ENCODE results near the gene AIG1. TPM values are rescaled to one million over a fixed set of nuclear protein-coding genes. Genes with fewer than 3 reads are reported as not detected.

AIG1 gene
- total and polyA plus RNA-seq, 2 of the 13 experiments (the other 11 are each of a cell fraction or from before 2014, with no cell fraction given) = 115 to 197 TPM

- no peak overlapping the region for H3K4me2 ChIP-seq (ENCODE audit: low read depth, low read length)
- no peaks in the 10 kb centered on the region for H3K4me1 ChIP-seq (ENCODE audit: insufficient read depth, low read length)
- no peak overlapping the region for H3K9ac ChIP-seq (ENCODE audit: insufficient read depth, low read depth, low read length)
- FAIRE-seq (no peak), ATAC-seq (no peak), DNase-seq (ENCODE audit: low spot score) (no peak)
- WGBS (ENCODE audit: low lambda C conversion rate) = 92% methylated on average over 4 of the region's 4 CpGs
- no peaks in the 10 kb centered on the region for H3K36me3 ChIP-seq (replicated peaks in 1 of 2; ENCODE audit: control insufficient read depth in 1 of 2, insufficient read depth in 2 of 2, low read length in 2 of 2)
- no peak overlapping the region for H3K27ac ChIP-seq (ENCODE audit: extremely low read length, insufficient read depth, low read length)
- no TSS peak for BruUV-seq (replicated peaks)
- POLR2A ChIA-PET = no interaction called here
- H3K4me3 ChIP-seq (replicated peaks in 1 of 3; ENCODE audit: insufficient read depth in 1 of 3, low read depth in 2 of 3, low read length in 3 of 3) = no peak overlapping the region
- CTCF ChIA-PET (ENCODE audit: low intra/inter-chr PET ratio, low total read pairs) = no interaction called here
- no peaks in the 10 kb centered on the region for H4K20me1 ChIP-seq (ENCODE audit: insufficient read depth, low read length)
- H3K79me2 ChIP-seq (ENCODE audit: insufficient read depth, low read length) = no peaks in the 10 kb centered on the region
- no peaks in the 10 kb centered on the region for H3K27me3 ChIP-seq (ENCODE audit: control insufficient read depth in 1 of 2, insufficient read depth in 2 of 2, low read length in 2 of 2)
- H2AFZ ChIP-seq (ENCODE audit: low read length) = no peak overlapping the region
- intact Hi-C loops (cut with micrococcal nuclease; ENCODE audit: unreplicated experiment) (no loop called here), in situ Hi-C loops (cut with HindIII; ENCODE audit: extremely low pct_ligation_motif_present, low pct_unique_long_range_greater_than_20kb) (no loop called here)
- no peaks in the 10 kb centered on the region for H3K9me3 ChIP-seq (ENCODE audit: low read length)
- TF ChIP-seq MYC (CRISPR knock-in tag; IDR thresholded peaks at IDR 0.05; ENCODE audit: borderline replicate concordance) = no peak
- TF ChIP-seq KLF16 (CRISPR knock-in tag; IDR thresholded peaks at IDR 0.05) = no peak
- no peak for TF ChIP-seq ZNF572 (CRISPR knock-in tag; IDR thresholded peaks at IDR 0.05)
- no peak for TF ChIP-seq ZNF407 (CRISPR knock-in tag; IDR thresholded peaks at IDR 0.05; ENCODE audit: not compliant biosample characterization)
- TF ChIP-seq PATZ1 (CRISPR knock-in tag; IDR thresholded peaks at IDR 0.05) = no peak
- TF ChIP-seq HINFP (CRISPR knock-in tag; IDR thresholded peaks at IDR 0.05; ENCODE audit: low read depth) = no peak
- no peak for TF ChIP-seq ERF (CRISPR knock-in tag; IDR thresholded peaks at IDR 0.05)
- TF ChIP-seq ZMYM3 (CRISPR knock-in tag; IDR thresholded peaks at IDR 0.05) = no peak
- no peak for TF ChIP-seq NFIB (CRISPR knock-in tag; IDR thresholded peaks at IDR 0.05; ENCODE audit: borderline replicate concordance)
- TF ChIP-seq, protein P1, sequence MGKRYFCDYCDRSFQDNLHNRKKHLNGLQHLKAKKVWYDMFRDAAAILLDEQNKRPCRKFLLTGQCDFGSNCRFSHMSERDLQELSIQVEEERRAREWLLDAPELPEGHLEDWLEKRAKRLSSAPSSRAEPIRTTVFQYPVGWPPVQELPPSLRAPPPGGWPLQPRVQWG (CRISPR knock-in tag; IDR thresholded peaks at IDR 0.05; ENCODE audit: borderline replicate concordance, low read depth) = no peak
- TF ChIP-seq ZFP36L2 (CRISPR knock-in tag; IDR thresholded peaks at IDR 0.05) = no peak
- TF ChIP-seq, protein P2, sequence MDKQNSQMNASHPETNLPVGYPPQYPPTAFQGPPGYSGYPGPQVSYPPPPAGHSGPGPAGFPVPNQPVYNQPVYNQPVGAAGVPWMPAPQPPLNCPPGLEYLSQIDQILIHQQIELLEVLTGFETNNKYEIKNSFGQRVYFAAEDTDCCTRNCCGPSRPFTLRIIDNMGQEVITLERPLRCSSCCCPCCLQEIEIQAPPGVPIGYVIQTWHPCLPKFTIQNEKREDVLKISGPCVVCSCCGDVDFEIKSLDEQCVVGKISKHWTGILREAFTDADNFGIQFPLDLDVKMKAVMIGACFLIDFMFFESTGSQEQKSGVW (CRISPR knock-in tag; IDR thresholded peaks at IDR 0.05; ENCODE audit: borderline replicate concordance) = no peak
These were observed 180.4 kb downstream of the AIG1 start for GRCh38 chr6:143241111-143241510.

All from HepG2 (cell line).